NCI-H2196 (cell line): ENCODE data around the gene EEPD1.

Source experiments
- DNase-seq: peaks from one replicate; lab custom pipeline; 2025; ENCODE audit not compliant: unreplicated experiment; lab: John Stamatoyannopoulos, UW

EEPD1 gene

DNA sequence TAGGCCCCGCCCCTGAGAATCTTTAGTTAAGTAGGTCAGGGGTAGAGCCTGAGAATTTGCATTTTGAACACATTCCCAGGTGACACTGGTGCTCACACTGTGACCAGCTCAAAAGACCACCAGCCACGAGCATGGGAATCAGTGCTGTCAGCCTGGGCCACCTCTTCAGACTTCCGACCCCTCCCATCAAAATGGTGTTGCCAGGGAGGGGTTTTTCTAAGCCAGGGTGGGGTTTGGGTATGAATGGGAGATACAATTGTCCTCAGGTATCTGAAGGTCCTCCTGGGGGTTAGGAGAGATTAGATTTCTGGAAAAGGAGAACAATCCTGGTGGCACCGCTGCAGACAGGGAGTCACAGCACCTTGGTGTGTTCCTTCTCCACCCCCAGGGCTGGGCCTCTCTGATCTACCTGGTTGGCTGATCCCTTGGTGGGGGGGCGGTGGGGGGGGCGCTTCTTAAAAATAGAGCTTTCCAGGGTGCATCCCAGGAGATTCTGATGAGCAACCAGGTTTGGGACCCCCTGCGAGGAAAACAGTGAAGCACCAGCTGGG, 125.1 kb downstream of the EEPD1 start:
- no peak for DNase-seq

DNA sequence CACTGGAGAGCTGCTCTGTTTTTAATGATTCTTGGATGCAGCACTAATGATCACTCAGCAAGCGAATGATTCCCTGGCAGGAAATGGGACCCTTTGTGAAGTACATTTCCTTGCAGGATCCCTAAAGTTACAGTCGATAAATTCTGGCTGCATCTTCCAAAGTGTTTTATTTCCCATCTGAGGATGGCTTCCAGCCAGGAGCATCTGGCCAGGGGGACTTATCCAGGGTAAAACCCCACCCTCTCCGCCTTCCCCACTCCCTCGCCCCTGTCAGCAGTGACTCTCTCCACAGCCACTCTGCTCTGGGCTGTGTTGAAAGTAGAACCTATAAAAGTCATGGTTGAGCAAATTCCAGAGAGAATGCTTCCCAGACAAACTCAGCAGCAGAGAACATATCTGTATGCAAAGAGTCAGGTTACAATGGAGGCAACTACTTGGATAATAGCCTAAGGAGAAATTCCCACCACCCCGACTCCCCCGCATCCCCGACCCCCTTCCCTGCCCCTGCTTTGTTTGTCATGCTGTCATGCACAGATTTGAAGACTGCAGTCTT, 125.6 kb downstream of the EEPD1 start:
- no peak for DNase-seq

GRCh38 chr7:36279200-36279925, 126.3 kb downstream of the EEPD1 start:
- DNase-seq = no peak

DNA sequence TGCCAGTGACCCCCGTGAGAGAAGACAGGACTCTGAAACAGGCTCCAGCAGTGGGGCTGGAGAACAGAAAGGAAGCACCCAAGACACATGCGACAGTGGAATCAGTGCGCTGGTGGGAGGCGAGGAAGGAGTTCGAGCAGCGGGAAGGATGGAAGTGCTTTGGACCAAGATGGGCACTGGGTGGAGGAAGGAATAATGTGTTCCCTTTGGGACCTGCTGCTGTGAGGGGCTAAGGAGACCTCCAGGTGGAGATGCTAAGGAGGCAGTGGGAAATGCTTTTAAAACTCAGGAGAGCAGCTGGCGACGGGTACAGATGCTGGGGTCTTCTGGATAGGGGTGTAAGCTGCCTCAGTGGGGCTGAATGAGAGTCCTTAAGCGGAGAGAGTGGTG, 126.9 kb downstream of the EEPD1 start:
- DNase-seq = no peak

DNA sequence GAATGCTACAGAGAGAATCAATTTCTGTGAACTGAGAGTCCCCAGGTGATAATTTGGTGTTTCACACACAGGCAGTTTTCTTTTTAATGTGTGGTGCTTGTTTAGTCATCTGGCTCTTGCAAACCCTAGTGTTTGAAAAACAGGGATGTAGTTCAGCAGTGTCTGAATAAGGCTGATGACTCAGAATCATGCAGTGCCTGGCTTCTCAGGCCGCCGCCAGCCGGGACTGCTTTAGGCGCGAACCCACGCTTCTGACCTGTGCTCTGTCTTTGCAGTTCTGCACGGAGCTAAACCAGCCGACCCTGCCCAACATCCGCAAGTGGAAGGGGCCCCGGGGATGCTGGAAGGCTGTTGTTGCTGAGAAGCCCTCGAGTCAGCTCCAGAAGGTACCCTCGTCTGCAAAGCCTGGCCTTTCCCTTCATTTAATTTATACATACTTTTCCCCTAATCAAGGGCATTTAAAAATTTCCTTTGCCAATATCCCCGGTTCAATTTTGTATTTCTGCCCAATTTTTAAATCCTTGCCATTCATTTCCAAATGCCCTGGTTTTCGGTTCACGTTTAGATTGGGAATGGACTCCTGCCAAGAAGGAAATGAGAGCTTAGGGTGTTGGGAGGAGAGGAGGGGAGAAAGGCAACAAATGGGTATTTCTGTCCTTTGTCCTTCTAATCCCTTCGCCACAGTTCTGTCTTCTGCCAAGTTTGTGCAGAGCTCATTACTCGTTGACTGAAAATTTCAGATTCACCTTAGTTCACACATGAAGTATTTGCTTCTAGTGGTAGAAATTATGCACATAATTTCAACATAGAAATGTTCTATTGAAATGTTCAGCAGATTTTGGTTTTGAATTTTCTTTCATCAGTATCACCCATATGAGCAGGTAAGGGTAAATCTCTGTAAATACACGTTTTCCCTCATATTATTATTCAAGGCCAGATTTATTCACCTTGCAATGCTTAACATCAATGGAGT, 128.1 kb downstream of the EEPD1 start:
- DNase-seq = peak; percentile 12

GRCh38 chr7:36281945-36282717, 129.1 kb downstream of the EEPD1 start:
- DNase-seq = no peak

DNA sequence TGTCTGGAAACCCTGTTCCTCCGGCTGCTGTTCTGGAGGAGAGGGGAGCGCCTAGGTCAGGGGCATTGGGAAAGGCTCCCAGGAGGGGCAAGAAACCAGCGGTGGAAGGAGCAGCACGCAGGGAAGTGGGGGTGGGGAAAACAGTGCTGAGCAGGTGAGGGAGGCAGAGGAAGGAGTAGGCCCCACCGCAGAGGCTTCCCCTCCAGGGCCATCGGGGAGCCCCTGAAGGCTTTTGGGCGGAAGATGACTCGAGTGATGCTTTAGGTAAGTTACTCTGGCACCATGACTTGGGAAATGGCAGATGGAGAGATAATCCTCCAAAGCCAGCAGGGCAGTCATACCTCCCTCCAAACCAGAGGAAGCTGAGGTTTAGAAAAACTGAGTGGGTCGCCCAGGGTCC, 130.1 kb downstream of the EEPD1 start:
- DNase-seq = no peak

DNA sequence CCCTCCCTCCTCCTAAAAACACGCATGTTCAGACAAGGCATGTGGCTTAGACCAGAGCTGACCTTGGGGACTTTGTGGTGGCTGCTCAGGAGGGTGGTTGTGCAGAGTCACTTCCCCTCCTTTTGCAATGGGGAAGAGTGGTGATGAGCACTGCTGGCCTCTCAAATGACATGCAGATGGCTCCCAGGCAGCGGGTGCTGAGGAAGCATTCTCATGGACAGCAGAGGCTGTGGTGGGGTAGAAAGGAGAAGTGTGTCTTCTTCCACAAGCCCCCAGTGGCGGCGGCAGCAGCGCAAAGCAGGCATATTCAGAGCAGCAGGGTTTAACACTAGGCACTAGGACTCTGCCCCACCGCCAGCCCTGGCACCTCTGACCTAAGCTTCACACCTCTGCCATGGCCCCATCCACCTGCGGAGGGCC, 130.7 kb downstream of the EEPD1 start:
- DNase-seq = no peak

- no peak for DNase-seq
These were observed 131.5 kb downstream of the EEPD1 start for GRCh38 chr7:36284456-36285090.

GRCh38 chr7:36285276-36285675, 132.2 kb downstream of the EEPD1 start:
- DNase-seq = no peak

DNA sequence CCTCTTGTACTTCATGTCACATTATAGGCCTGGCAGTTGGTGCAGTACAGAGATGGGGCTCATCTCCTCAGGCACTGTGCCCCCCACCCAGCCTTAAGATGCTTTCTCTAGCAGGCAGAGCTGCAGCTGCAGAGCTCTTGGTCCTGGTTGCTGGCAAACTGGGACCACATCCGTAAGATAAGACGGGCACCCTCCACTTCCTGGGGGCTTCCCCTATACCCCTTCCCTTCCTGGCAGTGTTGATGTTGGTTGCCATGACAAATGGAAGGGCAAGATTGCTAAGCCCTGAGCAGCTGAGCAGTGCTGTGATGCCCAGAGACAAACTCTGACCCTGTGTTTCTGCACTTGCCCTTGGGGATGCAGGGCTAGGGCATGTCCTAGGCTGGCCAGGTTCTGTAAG, 133.2 kb downstream of the EEPD1 start:
- DNase-seq = no peak

DNA sequence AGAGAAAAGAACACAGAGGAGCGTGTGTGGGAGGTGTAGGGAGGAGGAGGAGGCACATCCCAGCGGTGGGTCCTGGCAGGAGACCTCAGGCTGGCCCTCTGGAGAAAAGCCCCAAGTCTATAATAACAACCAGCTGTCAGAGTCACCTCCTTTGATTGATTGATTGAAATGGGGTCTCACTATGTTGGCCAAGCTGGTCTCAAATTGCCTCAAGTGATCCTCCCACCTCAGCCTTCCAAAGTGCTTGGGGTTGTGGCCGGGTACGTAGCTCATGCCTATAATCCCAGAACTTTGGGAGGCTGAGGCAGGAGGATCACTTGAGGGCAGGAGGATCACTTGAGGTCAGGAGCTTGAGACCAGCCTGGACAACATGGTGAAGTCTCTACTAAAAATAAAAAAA, 133.6 kb downstream of the EEPD1 start:
- DNase-seq = no peak

GRCh38 chr7:36287371-36288241, 134.6 kb downstream of the EEPD1 start:
- DNase-seq = peak; percentile 15

DNA sequence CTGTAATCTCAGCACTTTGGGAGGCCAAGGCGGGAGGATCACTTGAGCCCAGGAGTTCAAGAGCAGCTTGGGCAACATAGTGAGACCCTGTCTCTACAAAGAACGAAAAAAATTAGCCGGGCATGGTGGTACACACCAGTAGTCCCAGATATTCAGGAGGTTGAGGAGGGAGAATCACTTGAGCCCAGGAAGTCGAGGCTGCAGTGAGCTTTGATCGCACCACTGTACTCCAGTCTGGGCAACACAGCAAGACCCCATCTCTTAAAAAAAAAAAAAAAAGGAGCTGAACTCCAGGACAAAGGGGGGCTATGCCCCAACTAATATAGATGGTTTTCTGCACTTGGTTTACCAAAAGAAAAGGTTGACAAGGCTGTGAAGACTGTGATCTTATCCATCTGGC, 135.4 kb downstream of the EEPD1 start:
- DNase-seq = no peak

- no peak for DNase-seq
These were observed 137.0 kb downstream of the EEPD1 start for GRCh38 chr7:36289833-36290661.

DNA sequence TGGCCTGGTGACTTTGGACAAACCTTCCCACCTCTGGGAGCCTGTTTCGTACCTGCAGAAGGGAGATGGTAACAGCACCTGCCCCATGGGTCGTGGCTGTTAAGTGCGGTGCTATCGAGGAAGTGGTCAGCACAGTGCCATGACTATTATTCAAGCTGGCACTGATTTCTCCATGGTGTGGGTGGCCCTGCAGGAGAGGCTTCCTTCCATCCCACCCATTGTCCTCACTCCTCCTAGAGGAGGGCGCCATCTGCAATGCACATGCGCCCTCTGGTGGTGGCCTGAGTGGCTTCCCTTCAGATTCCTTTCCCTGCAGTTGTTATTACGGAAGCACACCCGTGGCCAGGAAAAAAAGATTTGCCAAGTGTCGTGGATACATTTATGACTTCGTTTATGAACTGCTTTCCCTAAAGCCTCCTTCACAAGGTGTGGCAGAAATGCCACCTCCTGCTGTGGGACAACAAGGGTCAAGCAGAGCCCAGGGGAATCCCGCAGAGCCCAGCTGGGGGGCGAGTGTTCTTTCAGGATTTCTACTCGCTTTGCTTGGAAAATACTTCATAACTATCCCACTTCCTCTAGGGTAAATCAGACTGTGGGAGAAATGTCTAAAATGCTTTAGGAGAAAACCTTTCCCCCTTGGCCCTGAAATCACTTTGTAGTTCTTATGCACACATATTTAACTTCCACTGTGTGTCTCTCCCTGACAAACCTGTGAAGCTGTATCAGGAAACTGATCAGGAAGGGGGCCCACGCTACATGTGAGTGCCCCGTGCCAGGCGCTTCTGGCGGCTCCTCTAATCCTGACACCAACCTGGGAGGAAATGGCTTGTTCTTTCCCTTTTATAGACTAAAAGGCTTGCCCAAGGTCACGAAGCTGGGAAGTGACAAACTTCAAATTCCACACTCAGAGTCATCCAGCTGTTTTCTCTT, 138.6 kb downstream of the EEPD1 start:
- peak; percentile 81 for DNase-seq

- no peak for DNase-seq
These were observed 142.0 kb downstream of the EEPD1 start for GRCh38 chr7:36295090-36295489.
